IPS-18c (cell line): ENCODE data around the gene DCAF11.

ENCODE experiments used
- H3K4me3 ChIP-seq: 2 replicates; pipeline ENCODE4 v1.7.0; 2013; ENCODE audit warnings: low read depth, mild to moderate bottlenecking, low read length, moderate library complexity; ENCODE audit not compliant: insufficient read depth
- H3K9me3 ChIP-seq: one replicate; pipeline ENCODE4 v1.6.1; 2013; ENCODE audit warnings: mild to moderate bottlenecking, low read length, moderate library complexity; ENCODE audit not compliant: control insufficient read depth, insufficient read depth

DCAF11 gene

DNA sequence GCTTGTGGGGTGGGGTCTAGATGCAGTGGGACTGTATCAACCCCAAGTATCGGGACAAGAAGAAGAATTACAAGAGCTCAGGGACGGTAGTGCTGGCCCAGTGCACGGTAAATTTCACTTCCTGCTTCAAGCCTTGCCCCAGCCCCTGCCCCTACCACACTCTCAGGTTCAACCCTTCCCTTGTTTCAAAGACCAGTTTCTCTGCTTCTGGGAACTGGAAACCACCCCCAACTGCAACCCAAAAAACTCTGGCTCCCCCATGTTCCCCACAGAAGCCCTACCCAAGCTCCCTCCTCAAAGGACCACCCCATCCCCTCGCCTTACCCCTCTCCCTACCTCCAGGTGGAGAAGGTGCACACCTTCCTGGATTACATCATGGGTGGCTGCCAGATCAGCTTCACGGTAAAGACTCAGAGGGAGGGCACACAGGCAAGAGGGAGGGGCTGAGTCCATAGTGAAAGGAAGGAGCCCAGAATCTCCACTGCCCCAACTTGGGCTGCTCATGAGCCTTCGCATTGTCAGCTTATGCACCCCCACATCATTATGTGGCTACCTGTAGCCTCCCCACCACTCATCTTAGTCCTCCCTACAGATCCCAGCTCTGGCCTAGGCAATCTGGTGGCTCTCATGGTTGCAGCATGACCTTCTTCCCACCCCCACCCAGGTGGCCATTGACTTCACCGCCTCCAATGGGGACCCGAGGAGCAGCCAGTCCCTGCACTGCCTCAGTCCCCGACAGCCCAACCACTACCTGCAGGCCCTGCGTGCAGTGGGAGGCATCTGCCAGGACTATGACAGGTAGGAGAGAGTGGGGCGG is 38.9 kb upstream of the DCAF11 start:
- H3K4me3 ChIP-seq = no peak overlapping the region
- no peaks in the 10 kb centered on the region for H3K9me3 ChIP-seq

DNA sequence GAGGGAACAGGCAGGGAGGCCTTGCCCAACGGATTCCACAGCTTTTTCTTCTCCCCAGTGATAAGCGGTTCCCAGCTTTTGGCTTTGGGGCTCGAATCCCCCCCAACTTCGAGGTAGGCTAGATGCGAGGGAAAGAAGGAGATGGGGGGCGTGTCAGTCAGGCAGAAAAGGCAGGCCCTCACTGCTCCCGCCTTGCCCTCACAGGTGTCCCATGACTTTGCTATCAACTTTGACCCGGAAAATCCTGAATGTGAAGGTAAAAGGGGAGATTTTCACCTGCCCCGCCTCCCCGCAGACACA is 38.3 kb upstream of the DCAF11 start:
- Histone ChIP-seq H3K4me3 (no peak overlapping the region), H3K9me3 (no peaks in the 10 kb centered on the region)

DNA sequence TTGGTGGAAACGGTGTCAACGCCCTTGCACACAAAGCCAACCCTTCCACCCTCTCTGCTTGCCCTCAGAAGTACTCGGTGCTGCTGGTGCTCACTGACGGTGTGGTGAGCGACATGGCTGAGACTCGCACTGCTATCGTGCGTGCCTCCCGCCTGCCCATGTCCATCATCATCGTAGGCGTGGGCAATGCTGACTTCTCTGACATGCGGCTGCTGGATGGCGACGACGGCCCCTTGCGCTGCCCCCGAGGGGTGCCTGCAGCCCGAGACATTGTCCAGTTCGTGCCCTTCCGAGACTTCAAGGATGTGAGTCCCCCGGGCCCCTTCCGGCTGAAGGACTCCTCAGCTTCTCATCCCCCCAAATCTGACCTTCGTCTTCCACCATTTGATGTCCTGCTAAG is 37.5 kb upstream of the DCAF11 start:
- Histone ChIP-seq H3K4me3 (no peak overlapping the region), H3K9me3 (no peaks in the 10 kb centered on the region)

DNA sequence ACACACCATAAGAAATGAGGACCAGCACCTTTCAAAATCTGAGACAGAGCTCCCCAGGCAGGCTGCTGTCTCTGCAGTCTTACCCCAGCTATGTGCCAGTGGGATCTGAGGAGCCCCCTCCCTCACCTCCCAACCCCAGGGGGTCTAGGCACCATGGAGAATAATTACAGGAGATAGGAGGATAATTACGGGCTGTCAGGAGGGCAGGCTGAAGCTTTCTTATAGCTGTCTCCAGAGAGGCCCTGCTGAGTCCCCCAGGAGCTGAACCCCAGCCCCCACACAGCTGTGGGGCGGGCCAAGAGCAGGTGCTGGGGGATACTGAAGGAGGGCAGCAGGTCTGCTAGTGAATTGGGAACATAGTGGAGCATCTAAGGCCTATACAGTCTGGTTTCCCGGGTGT is 36.4 kb upstream of the DCAF11 start:
- no peaks in the 10 kb centered on the region for H3K9me3 ChIP-seq
- no peak overlapping the region for H3K4me3 ChIP-seq

DNA sequence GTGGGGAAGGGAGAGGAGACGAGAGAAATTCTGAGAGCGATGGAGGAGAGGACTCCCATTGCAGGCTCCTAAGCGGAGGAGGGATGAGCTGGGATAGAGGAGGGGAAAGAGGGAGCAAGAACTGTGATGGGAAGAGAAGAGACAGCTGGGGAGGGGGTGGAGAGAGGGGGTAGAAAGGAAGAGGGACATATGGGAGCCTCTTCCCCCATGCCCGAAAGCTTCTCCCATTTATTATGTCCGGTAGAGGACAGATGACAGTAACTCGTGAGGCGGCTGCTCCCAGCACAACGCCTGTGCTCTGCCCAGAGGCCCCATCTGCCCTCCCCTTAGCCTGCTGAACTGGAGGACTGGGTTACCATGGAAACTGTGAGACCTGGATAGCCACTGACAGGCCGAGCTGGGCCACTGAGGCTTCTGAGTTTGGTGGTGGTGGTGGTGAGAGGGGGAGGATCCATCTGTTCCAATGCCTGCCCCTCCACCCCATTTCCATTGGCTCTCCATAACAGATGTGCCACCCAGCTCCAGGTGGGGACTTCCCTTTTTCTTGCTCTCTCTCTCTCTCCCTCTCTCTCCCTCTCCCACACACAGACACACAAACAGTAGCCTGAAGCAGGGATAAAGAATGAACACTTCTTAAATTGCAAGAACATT is 35.0 kb upstream of the DCAF11 start:
- H3K9me3 ChIP-seq = no peaks in the 10 kb centered on the region

DNA sequence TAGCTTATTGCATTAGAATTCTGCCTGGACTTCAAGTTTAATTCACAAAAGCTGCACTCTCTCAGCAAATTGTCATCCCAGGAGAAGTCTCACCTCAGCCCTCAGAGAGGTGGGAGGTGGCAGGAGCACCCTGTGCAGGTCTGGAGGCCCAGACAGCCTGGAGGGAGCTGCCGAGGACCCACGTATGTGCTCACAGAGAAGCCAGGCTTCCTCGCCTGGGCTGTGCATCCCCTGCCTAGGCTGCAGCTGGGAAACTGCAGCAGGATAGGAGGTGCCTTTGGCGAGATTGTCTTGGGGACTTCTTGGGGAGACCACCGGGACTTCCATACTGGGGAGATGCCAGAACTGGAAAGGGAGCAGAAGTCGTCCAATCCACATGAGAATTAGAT is 34.4 kb upstream of the DCAF11 start:
- H3K9me3 ChIP-seq = no peaks in the 10 kb centered on the region
- no peak overlapping the region for H3K4me3 ChIP-seq

More for the DNA sequence above, 35.0 kb upstream of the DCAF11 start:
- H3K4me3 ChIP-seq = no peak overlapping the region

DNA sequence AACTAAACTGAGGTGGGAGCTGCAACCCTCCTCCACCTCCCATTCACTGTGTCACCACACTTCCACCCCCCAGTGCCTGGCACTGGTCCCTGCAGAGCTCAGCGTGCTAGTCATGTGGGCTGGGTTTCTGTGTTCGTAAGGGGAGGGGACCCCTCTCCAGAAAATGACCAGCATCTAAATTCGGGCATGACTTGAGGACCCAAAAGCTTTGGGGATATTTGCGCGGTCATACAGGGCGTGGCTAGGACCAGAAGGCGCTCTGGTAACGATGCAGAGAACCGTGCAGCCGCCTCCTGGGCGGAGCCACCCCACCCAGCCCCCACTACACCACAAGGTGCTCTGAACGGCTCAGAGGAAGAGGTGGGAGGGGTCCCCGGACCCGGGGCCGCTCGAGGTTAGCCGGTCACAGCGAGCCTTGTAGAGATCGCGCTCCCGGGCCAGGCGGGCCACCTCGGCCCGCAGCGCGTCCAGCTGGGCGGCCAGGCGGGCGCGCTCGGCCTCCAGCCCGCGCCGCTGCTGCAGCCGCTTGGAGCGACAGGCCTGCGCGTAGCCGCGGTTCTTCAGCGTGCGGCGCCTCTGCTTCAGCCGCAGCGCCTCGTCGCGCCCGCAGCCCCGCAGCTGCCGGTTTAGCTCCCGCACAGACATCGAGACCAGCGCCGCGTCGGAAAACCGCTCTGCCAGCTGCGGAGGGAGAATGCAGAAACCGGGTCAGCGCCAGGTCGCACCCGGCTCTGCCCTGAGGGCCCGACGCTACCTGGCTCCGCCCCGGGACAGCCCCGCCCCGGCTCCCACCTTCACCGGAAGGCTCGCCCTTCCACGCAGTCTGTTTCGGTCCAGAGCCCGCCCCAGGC is 33.5 kb upstream of the DCAF11 start:
- Histone ChIP-seq H3K4me3 (peak overlapping the region; percentile 67), H3K9me3 (no peaks in the 10 kb centered on the region)

DNA sequence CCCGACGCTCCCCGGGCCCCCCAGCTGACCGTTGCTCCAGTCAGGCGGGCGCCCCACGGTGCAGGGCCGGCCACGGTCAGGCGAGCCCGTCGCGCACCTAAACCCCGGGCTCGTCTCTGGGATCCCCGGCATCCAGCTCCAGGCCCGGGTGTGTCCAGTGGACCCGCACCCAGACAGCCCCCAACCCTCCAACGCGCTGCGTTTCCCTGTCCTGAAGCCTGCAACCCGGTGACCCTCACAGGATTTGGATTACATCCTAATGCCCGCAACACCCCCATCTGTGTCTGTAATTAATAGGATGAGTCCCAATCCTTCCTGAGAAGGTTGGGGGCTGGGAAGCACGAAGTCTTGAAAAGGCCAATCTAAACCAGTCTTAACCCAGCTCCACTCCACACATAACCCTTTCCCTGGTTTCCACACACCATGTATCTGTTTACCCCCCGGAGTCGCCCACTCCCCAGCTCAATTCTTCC is 32.8 kb upstream of the DCAF11 start:
- H3K4me3 ChIP-seq = peak overlapping the region; percentile 67
- H3K9me3 ChIP-seq = no peaks in the 10 kb centered on the region

DNA sequence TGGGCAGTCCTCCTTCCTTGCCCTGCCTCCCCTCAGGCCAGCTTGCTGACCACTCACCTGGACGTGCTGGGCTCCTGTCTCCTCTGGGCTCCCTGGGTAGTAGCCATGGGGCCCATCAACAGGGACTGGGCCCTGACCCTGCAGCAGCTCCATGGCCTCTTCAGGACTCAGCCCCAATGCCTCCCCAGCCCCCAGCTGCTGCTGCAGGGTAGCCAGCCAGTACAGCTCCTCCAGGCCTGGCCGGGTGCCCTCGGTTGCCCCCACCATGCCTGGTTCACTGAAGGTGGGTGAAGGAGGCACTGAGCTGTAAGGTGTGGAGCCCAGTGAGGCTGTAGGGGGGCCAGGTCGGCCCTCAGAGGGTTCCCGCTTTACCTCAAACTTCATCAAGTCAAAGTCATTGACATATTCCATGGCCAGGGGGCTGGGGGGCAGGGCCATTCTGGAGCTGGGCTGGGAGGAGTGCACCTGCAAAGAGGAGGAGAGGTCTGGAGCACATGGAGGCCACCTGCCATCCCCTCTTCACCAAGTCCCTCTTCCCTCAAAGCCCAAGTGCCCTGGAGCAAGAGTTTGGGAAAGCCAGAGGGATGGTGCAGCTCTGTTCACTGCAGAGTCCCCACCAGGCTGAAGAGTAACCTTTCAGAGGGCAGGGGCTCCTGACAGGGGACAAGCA is 32.0 kb upstream of the DCAF11 start:
- H3K9me3 ChIP-seq = no peaks in the 10 kb centered on the region
- H3K4me3 ChIP-seq = no peak overlapping the region

DNA sequence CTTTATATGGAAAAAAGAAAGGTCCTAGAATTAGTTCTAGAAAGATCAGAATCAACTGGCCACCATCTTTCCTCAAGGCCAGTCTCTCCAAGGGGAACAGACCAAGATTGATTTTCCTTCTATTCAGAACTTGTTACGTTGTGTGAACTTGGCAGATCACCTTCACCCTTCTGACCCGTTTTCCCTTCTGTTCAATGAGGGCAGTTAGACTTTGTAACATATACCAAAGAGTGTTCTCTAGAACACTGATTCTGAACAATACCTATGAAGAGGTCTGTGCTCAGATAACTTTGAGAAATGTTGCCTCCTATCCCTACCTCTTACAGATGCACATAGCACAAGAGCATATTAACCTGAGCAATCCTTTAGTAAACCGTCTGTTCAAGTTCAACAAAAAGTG is 31.1 kb upstream of the DCAF11 start:
- Histone ChIP-seq H3K9me3 (no peaks in the 10 kb centered on the region), H3K4me3 (no peak overlapping the region)

DNA sequence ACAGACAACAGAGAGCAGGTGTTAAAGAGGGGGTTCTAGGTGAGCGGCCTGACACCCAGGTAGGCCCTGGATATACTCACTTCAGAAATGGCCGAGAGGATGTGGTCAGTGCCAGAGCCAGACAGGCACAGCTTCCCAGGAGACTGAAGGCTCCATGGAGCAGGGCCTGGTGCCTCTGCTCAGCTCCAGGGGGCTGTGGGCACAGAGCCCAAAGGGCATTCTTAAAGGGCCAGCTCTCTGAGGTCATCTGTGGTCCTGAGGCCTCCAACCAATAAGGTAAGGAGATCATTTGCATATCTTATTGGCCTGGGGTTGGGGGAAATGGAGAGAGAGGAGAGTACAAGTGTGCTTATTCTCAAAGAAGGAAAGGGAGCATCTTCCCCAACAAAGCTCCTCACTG is 30.1 kb upstream of the DCAF11 start:
- H3K9me3 ChIP-seq = no peaks in the 10 kb centered on the region
- no peak overlapping the region for H3K4me3 ChIP-seq

DNA sequence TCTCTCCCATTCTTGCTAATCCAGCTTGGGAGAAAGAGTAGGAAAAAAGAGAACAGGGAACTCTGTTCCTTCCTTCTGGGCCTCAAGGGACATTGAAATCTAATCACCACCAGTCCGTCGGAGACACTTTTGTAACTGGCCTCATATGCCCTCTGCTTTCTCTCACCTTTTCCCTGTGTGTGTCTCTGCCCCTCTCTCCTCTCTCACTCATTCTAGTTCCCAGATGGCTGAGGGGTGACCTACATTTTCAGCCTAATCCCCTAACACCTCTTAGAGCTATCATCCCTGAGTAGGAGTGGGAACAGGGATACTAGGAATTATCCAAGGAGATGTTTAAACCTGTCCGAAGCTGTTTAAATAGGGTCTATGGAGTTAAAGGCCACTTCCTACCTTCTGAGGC is 29.4 kb upstream of the DCAF11 start:
- no peaks in the 10 kb centered on the region for H3K9me3 ChIP-seq

DNA sequence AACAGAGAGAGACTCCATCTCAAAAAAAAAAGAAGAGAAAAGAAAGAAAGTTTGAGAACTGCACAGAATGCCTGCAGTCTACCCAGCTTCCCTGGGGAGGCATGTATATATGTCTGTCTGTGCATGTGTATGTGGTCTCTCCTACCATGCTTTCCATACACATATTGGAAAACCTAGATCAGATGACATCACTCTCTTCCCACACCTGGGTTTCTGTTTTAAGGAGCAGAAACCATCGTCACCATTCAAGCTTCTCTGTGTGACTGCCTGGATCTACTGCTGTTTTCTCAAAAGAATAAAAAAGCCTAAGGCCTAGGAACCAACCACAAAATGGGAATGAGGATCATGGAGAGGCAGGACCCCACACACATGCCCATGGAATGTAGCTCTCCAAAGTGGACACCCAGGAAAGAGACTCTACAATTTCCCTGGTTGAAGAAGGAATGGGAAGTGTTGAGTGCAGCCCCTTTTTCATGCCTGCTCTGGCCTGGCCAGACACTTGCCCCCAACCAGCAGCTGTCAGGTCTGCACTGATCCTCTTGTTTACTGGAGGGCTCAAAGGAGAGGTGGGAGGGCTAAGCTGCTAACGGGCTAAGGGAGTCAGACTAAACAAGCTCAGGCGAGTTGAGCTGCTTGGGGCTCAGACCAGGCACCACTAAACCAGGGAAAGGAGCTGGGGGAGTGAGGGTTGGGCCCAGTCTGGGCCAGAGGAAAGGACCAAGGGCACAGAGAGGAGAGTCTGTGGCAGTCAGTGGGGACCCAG is 28.2 kb upstream of the DCAF11 start:
- Histone ChIP-seq H3K9me3 (no peaks in the 10 kb centered on the region), H3K4me3 (no peak overlapping the region)

More for the DNA sequence above, 29.4 kb upstream of the DCAF11 start:
- no peak overlapping the region for H3K4me3 ChIP-seq

DNA sequence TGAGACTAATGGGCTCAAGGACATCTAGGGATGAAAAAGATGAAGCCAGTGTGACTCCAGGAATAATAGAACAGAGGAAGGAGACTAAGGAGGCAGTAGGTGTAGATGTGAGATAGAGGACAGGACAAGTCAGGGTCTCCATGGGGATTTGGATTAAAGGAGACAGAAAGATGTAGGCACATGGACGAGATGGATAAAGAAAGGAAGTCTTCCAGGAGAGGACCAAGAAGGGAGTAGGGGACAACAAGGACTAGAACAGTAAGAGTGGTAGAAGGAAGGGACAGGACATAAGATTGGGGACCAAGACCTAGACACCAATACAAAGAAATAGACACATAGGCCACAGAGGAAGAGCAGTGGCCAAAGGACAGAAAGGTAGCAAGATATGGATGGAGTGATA is 27.6 kb upstream of the DCAF11 start:
- Histone ChIP-seq H3K9me3 (no peaks in the 10 kb centered on the region), H3K4me3 (no peak overlapping the region)

DNA sequence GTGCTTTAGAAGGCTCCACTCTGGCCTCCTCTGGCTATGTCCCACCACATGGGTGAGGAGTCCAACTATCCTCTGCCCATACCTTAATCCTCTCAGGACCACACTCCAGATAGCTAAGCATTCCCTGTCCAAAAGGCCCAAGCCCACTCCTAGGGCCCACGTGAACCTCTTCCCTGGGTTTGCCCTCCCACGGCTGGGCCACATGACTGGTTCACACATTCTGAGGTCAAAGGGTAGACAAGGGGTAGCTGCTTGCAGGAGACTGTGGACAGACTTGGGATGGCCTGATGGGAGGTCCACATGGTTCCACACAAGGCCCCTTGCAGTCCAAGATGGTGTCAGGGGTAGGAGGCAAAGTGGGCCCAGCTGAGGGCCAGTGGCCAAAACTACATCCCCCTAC is 26.5 kb upstream of the DCAF11 start:
- H3K9me3 ChIP-seq = no peaks in the 10 kb centered on the region
- H3K4me3 ChIP-seq = no peak overlapping the region

DNA sequence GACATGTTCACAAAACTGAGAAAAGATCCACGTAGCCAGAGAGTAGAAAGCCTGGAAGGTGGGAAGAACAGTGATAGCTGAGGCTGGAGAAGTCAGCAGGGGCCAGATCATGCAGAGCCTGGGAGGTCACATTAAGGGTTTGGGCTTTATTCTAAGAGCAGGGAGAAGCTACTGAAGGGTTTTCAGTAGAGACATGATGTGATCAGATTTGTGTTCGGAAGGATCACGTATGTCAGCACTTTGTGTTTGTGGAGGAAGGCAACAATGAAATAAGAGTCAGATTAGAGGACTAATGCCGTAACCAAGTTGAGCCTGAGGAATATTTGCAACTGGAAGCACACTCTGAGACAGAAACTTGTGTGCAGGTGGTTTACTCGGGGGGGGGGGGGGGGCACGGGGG is 24.7 kb upstream of the DCAF11 start:
- no peak overlapping the region for H3K4me3 ChIP-seq

DNA sequence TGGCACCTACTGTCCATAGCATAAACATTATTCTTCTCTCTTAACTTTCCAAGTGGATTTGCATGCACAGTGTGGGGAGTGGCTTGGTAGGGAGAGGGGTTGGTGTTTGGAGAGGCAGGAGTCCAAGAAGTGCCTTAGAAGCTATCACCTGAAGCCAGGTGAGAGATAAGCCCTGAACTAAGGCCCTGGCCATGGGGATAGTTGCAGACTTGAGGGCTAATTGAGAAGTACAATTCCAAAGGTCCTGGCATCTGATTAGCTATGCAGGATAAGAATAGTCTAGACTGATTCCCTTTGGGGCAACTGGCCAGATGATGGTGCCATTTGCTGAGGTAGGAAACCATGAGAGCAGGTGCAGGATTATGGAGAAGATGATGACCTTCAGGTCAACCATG is 22.5 kb upstream of the DCAF11 start:
- no peaks in the 10 kb centered on the region for H3K9me3 ChIP-seq
- H3K4me3 ChIP-seq = no peak overlapping the region

More for the DNA sequence above, 24.7 kb upstream of the DCAF11 start:
- H3K9me3 ChIP-seq = no peaks in the 10 kb centered on the region
